Epithelial cell of proximal tubule (primary cell): ENCODE measurements around the gene OR7D2. TPM values are rescaled to one million over a fixed set of nuclear protein-coding genes. Genes with fewer than 3 reads are reported as not detected.

Experiments used
- DNase-seq: peaks from one replicate; pipeline ENCODE4 v3.0.0-alpha.2; 2011; ENCODE audit warnings: low read depth
- H3K4me3 ChIP-seq: 2 replicates; pipeline ENCODE4 v1.5.1; 2011; ENCODE audit warnings: low read depth, mild to moderate bottlenecking, low read length
- total RNA-seq: library from RNA; depleted of rRNA; stranded (reverse); fragments of >200 nt; gene quantifications from 2 replicates; pipeline ENCODE4 v1.2.3, GENCODE V29; 2015
- TF ChIP-seq, protein P1 (sequence below): conservative IDR thresholded peaks from 2 replicates; pipeline ENCODE4 v1.5.1; 2012; ENCODE audit warnings: low read depth, mild to moderate bottlenecking, low read length

OR7D2 gene
- total RNA-seq, 1 donor from 2014 or later: 0.12 TPM

DNA sequence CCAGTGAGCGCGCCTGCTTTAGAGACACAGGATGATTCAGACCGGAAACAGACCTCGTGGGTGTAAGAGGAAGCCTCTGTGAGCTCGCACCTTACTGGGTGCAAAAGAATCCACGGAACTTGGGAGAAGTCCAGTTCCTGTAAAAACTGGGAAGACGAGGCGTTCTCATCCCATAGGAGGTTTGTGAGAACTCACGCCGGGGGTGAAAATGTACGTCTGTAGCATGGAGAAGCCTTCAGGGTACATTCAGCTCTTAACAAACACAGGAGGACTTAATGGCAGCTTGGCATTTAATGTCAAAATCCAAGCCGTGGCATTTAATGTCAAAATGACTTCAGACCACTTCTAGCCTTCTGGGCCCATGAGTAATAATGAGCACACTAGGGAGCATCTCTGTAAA is 17.4 kb upstream of the OR7D2 start:
- TF ChIP-seq, protein P1, sequence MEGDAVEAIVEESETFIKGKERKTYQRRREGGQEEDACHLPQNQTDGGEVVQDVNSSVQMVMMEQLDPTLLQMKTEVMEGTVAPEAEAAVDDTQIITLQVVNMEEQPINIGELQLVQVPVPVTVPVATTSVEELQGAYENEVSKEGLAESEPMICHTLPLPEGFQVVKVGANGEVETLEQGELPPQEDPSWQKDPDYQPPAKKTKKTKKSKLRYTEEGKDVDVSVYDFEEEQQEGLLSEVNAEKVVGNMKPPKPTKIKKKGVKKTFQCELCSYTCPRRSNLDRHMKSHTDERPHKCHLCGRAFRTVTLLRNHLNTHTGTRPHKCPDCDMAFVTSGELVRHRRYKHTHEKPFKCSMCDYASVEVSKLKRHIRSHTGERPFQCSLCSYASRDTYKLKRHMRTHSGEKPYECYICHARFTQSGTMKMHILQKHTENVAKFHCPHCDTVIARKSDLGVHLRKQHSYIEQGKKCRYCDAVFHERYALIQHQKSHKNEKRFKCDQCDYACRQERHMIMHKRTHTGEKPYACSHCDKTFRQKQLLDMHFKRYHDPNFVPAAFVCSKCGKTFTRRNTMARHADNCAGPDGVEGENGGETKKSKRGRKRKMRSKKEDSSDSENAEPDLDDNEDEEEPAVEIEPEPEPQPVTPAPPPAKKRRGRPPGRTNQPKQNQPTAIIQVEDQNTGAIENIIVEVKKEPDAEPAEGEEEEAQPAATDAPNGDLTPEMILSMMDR: no peak
- no peak for DNase-seq
- H3K4me3 ChIP-seq: no peak overlapping the region

GRCh38 chr19:9165261-9165660 is 13.5 kb upstream of the OR7D2 start:
- TF ChIP-seq, protein P1: no peak
- H3K4me3 ChIP-seq: no peak overlapping the region
- DNase-seq: no peak

DNA sequence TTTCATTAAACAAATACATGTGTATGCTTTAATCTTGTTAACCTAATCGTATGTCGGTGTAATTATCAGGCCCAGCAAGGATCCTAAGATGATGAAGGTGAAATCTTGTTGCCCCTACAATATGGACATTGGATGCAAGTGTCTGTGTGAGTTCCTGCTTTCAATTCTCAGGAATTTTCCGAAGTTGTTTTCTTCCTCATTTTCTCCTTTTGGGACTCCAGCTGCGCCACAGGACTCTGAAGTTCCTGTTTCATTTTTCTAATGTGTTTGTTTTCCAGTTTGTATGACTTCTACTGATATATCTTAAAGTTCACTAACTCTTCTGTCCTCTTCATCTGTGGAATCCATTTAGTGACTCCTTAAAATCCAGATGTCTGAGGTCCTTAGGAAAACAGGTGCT is 11.9 kb upstream of the OR7D2 start:
- TF ChIP-seq, protein P1: no peak
- no peak overlapping the region for H3K4me3 ChIP-seq
- no peak for DNase-seq

DNA sequence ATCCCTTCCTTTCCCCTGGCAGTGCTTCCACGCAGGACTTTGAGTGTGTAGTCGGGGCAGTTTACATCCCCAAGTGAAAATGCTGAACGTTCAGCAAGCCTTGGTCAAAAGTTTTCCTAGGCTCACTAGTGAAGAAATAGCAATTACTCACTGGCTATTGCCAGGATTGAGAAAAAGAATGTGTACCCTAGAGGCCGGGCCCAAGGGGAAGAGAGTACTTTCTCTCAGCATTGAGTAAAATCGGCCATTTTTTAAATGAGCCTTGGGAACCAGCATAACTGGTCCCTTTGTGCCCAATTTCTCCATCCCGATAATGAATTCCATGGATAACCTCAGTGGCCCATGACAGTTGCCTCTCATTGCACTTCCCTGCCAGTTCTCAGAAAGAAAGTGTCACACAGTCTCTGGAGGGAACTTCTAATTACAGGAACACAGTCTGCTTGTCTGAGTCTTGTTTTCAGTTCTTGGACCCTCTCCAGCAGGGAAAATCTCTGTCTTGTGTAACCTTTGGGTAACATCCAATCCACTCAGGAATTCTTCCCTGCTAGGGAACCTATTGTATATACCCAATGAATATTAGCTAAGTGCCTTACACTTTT is 7.3 kb upstream of the OR7D2 start:
- H3K4me3 ChIP-seq: no peak overlapping the region
- TF ChIP-seq, protein P1: no peak
- no peak for DNase-seq

- DNase-seq: no peak
- TF ChIP-seq, protein P1: no peak
- no peak overlapping the region for H3K4me3 ChIP-seq
These were observed 3.5 kb upstream of the OR7D2 start for GRCh38 chr19:9175326-9175725.

GRCh38 chr19:9183000-9183399 is 4.2 kb downstream of the OR7D2 start:
- DNase-seq: no peak
- TF ChIP-seq, protein P1: no peak
- no peak overlapping the region for H3K4me3 ChIP-seq

DNA sequence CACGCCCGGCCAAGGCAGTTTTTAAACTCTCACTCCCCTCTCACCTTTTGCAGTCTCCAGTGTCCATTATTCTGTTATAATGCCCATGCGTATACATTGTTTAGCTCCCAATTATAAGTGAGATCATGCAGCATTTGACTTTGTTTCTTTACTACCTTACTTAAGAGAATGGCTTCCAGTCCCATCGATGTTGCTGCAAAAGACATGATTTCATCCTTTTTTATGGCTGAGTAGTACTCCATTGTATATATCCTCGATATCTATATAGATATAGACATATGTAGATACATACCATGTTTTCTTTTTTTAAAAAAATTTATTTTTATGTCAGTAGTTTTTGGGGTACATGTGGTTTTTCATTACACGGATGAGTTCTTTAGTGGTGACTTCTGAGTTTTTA is 8.4 kb downstream of the OR7D2 start:
- DNase-seq: no peak
- TF ChIP-seq, protein P1: no peak

More for the DNA sequence above, 8.4 kb downstream of the OR7D2 start:
- no peak overlapping the region for H3K4me3 ChIP-seq
